ELR (cell line): ENCODE results near the gene DNMT1.

Experiments
- DNase-seq: peaks from one replicate; pipeline ENCODE4 v3.0.0-alpha.2; 2015; ENCODE audit warnings: low read depth

Gene DNMT1

GRCh38 chr19:10092648-10093294 is 102.0 kb downstream of the DNMT1 start:
- no peak for DNase-seq

DNA sequence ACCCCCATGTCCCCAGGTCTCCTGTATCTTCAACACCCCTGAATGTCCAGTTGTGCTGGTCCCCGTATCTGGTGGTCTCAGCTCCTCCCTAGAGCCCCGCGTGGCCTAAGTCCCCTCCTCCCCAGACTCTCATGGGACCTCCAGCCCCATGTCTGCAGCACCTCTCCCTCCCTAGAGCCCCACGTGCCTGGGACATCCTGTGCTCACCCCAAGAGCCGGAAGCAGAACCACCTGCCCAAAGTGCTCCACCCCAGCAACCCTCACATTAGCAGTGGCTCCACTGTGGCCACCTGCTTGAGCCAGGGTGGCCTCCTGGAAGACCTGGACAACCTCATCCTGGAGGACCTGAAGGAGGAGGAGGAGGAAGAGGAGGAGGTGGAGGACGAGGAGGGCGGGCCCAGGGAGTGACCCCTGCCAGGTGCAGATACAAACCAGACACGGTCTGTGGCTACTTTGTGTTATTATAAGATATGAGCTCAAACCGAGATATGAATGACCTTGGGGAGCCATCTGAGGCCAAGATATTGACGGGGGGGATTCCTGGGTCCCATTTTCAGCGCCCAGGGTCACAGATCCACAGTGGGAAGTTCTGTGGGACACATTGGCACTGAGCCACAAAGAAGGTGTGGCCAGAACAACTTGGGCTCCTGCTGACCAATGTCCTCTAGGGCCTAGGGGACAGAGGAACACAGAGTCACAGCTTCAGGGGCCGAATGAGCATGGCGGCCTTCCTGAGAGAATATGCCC is 102.7 kb downstream of the DNMT1 start:
- no peak for DNase-seq

DNA sequence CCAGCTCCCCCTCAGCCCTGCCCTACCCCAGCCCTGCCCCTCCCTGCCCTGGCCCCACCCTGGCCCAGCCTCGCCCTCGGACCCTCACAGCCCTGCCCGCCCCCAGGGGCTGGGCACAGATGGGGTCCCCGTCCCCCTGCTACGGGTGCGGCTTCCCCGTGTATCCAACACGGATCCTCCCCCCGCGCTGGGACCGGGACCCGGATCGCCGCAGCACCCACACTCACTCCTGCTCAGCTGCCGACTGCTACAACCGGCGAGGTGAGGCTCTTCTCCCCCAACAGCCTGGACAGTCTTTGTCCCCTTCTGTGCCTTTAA is 103.4 kb downstream of the DNMT1 start:
- no peak for DNase-seq

DNA sequence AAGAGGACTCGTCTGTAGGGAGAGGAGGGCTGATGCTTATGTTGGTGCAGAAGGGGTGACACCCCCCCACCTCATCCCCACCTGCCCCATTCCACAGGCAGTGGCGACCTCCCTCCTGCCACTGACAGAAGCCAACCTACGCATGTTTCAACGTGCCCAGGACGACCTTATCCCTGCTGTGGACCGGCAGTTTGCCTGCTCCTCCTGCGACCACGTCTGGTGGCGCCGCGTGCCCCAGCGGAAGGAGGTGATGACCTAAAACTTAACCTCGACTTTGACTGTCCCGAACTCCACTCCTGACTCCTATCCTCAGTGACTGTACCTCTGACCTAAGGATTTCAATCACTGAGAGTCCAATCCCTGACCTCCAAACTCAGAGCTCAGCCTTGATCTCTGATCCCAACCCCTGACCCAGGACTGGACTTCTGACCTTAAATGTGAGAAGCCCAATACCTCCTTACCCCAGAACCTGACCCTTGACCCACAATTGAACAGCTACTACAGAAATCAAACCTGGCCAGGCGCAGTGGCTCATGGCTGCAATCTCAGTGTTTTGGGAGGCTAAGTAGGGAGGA is 104.9 kb downstream of the DNMT1 start:
- DNase-seq = no peak

DNA sequence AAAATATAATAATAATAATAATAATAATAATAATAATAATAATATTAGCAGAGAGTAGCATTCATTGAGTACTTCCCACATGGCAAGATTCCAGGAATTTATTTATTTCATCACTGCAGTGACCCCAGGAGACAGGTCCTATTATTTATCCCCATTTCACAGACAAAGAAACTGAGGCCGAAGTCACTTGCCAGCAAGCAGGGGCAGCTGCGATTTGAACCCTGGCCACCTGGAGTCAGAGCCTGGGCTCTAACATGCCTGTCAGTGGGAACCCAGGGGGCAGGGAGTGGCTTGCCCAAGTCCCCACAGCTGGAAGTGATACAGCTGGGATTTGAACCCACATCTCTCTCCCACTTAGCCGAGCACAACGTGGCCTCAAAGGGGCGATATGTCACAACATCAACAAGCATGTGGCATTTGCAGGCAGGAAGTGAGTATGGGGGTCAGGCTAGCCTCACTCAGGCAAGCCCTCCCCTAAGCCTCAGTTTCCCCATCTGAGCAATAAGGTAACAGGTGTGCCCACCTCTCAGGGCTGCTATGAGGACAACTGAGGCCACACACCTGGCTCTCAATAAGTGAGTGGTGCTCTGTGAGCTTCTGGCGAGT is 105.7 kb downstream of the DNMT1 start:
- DNase-seq = no peak

- DNase-seq = no peak
These were observed 107.3 kb downstream of the DNMT1 start for GRCh38 chr19:10087296-10088061.

DNA sequence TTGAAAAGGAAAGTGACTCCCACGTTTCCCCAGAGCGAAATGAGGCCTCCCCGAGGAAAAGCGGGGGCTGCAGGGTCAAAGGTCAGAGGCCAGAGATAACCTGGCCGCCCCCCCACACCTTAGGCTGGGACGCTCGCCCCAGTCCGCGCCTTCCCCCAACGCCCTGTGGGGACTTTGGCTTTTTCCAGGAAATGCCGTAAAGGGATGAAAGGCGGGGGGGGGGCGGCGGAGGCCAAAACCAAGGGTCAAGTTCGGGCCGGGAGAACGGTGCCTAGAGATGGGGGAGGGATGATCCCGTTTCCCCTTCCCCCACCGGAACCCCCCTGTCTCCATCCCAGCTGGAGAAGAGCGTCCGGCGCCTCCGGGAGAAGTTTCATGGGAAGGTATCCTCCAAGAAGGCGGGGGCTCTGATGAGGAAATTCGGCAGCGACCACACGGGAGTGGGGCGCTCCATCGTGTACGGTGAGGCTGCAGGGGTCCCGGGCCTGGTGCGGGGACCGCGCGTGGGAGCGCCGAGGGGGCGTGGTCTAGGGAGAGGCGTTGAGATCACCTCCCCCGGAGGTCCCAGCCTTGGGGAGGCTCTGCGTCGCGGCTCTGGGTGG is 108.1 kb downstream of the DNMT1 start:
- DNase-seq = no peak

GRCh38 chr19:10085641-10086590 is 108.8 kb downstream of the DNMT1 start, which contains the start of gene SHFL:
Gene SHFL, plus strand, starts transcription at chr19:10086317. Its CDS starts 111 bp downstream, at chr19:10086428.
- peak; percentile 77 for DNase-seq

- no peak for DNase-seq
These were observed 110.0 kb downstream of the DNMT1 start for GRCh38 chr19:10084803-10085202.

- DNase-seq = no peak
These were observed 110.8 kb downstream of the DNMT1 start for GRCh38 chr19:10083911-10084310.
